GM19468 (cell line): ENCODE results near the gene ADGRV1.
A peak's percentile ranks its signal among the peaks of the same experiment; 100 is the strongest.

Experiments used
- ATAC-seq: cut with Tn5 transposase; IDR thresholded peaks from one replicate; pipeline ENCODE4 v1.9.1; 2021; ENCODE audit warnings: mild to moderate bottlenecking, moderate library complexity, moderate number of reproducible peaks; ENCODE audit not compliant: unreplicated experiment; ENCODE audit errors: extremely low read depth

ADGRV1 gene, protein sequence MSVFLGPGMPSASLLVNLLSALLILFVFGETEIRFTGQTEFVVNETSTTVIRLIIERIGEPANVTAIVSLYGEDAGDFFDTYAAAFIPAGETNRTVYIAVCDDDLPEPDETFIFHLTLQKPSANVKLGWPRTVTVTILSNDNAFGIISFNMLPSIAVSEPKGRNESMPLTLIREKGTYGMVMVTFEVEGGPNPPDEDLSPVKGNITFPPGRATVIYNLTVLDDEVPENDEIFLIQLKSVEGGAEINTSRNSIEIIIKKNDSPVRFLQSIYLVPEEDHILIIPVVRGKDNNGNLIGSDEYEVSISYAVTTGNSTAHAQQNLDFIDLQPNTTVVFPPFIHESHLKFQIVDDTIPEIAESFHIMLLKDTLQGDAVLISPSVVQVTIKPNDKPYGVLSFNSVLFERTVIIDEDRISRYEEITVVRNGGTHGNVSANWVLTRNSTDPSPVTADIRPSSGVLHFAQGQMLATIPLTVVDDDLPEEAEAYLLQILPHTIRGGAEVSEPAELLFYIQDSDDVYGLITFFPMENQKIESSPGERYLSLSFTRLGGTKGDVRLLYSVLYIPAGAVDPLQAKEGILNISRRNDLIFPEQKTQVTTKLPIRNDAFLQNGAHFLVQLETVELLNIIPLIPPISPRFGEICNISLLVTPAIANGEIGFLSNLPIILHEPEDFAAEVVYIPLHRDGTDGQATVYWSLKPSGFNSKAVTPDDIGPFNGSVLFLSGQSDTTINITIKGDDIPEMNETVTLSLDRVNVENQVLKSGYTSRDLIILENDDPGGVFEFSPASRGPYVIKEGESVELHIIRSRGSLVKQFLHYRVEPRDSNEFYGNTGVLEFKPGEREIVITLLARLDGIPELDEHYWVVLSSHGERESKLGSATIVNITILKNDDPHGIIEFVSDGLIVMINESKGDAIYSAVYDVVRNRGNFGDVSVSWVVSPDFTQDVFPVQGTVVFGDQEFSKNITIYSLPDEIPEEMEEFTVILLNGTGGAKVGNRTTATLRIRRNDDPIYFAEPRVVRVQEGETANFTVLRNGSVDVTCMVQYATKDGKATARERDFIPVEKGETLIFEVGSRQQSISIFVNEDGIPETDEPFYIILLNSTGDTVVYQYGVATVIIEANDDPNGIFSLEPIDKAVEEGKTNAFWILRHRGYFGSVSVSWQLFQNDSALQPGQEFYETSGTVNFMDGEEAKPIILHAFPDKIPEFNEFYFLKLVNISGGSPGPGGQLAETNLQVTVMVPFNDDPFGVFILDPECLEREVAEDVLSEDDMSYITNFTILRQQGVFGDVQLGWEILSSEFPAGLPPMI (N-terminal part only)

GRCh38 chr5:90558344-90559192 lies at the start of gene ADGRV1:
TSS of gene ADGRV1 (plus strand) at chr5:90558797. CDS start at chr5:90558896, 99 bp downstream.
- no peak for ATAC-seq

- ATAC-seq = no peak
These were observed 48.2 kb upstream of the ADGRV1 start for GRCh38 chr5:90510438-90510837.

DNA sequence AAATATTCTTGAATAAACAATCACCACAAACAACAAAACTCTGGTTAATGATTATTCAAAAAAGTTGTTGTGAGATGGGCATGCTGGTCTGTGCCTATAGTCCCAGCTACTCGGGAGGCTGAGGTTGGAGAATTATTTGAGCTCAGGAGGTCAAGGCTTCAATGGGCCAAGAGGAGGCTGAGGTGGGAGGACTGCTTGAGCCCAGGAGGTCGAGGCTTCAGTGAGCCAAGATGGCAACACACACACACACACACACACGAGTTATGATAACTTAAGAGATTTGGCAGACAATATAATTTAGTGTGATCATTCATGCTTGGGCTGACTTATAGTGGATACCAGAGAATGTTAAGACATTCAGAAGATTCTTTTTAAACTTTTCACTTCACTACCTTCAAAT lies 44.1 kb upstream of the ADGRV1 start:
- ATAC-seq = no peak

DNA sequence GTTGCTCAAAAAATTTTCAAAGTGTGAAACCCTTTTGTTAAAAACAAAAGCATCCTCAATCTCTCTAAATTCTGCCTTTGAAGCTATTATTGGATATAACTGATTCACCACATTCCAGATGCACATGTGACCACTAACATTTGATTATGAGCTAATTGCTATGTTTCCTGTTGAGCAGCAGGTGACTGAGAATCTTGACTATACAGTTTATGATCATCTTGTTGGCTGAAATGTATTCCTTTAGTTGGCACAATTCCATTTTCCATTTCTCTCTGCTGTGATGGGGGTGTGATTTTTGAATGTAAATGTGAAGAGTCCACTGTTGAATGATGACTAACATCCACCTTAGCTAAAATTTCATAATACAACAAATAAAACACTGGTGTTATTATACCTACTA lies 39.9 kb upstream of the ADGRV1 start:
- no peak for ATAC-seq

DNA sequence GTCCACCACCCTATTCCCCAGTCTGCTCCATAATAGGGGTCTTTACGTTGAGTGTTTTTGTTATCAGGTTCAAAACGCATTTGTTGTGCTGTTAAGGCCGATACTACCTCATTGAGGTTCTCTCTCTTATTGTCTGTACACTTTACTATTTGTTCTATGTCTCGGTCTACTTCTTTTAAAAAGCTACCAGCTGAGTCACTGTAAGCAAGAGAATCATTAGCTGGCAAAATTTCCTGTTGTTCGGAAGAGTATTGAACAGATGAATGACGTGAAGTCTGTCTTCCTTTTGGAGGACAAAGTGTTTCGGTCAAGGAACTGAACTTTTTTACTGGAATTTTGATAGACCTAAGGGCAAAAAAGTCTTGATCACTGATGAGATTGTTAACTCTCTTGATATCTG lies 39.5 kb upstream of the ADGRV1 start:
- no peak for ATAC-seq

GRCh38 chr5:90528601-90529193 lies 29.9 kb upstream of the ADGRV1 start:
- ATAC-seq = no peak

- peak; percentile 91 for ATAC-seq
These were observed 29.2 kb upstream of the ADGRV1 start, which contains the start of gene LYSMD3 for GRCh38 chr5:90529194-90529938. TSS of gene LYSMD3 (minus strand) at chr5:90529584. CDS start at chr5:90525289, 4,295 bp downstream.

DNA sequence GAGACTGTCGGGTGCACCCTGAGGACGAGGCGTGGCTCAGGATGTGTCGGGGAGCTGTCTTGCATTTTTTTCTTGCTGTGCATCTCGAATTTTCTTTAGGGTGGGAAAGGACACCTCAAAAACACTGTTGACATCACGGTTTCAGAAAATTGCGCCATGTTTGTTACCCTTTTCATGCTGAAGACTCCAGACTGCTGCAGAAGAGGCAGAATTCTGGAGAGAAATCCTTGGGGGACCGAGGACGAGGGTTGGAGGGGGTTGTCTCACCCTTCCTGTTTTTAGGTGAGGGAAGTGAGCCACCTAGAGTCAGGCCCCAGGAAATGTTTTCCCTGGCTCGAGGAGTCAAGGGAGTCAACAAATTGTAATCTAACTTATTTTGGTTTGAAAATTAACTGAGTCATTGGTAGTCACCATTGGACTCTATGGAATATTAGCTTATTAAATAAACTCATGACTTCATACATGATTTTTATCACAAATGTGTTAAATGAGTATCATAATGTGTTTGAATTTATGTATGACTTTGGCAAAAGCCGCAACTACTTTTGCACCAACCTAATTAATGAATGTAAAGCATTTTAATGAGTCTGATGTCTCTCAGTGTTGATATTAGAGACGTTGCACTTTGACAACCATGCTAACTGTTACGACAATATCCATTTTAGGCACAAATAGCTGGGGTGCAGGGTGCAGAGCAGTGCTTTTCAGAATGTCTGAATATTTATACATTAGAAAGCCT lies 28.5 kb upstream of the ADGRV1 start:
- ATAC-seq = peak; percentile 14

DNA sequence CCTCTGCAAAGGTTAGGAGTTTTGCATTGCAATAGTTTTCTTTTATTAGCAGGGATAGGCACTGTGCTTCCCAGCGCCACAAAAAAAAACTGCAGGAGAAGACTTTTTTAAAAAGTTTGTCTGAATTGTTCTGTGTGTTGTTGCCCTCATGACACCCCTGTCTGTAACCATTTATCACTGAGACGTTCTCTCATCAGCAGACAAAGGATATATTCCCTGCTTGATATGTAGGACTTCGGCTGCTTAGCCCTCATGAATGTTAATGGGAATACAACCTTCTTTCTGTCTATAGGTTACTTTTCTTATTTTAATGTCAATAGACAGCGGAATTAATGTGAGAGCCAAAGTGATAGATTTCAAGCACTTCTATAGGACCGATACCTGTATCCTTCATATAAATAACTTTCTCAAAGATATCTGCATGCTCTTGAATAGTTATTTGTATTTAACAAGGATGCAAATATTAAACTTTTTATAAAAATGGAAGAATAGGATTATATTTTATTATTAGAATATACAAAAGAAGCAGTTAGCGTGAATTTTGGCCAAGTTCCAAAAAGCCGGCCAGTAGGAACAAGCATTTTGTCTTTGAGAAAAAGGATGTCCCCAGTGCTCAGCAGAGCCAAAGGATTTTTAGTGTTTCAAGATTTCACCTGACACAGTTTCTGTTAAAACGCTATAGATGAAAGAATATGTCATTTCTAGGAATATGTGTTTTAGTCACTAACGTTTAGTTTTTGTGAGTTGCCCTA lies 27.7 kb upstream of the ADGRV1 start:
- no peak for ATAC-seq

DNA sequence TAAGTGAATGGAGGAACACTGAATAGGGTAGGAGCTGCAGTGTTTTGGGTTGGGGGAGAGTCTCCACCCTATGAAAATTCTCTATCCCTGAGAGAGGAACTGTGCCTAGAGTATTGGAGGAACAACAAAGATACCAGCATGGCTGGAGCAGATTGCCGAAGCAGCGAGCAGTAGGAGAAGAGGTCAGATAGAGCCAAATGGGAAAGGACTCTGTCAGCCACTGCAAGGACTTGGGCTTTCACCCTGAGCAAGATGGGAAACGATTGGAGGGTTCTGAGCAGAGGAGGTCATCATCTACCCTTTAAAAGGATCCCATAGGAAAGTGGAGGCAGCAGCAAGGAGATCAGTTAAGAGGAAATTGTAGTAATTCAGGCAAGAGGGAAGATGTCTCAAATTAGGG lies 24.8 kb upstream of the ADGRV1 start:
- ATAC-seq = no peak

GRCh38 chr5:90534922-90535321 lies 23.7 kb upstream of the ADGRV1 start:
- no peak for ATAC-seq

- no peak for ATAC-seq
These were observed 15.6 kb upstream of the ADGRV1 start for GRCh38 chr5:90542827-90543519.

GRCh38 chr5:90545511-90545910 lies 13.1 kb upstream of the ADGRV1 start:
- ATAC-seq = no peak

DNA sequence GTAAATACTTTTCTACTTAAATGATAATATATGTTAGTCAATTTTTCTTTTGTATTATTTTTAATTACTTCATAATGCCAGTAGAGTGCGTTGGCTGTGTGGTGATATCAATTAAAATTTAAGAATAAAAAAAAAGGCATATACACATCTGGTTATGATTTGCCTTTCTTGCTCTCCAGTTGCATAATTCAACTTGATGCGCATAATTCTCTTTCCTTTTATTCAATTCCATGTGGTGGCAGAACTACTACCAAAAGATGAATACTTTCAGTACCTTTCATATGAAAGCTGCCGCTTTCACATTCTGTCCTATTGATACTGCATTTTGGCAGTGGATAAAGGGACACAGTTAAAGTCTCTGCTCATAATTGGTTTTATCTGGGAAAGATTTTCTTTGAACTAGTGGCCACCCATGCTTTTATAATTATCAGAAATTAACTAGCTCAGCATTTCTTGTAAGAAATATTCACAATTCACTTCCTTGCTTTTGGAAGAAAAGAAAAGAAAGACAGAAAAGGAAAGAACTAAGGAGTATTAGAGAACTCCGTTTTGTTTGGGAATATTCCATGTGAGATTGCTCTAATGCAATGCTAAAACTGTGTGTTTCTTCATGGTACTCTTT lies 12.3 kb upstream of the ADGRV1 start:
- no peak for ATAC-seq

DNA sequence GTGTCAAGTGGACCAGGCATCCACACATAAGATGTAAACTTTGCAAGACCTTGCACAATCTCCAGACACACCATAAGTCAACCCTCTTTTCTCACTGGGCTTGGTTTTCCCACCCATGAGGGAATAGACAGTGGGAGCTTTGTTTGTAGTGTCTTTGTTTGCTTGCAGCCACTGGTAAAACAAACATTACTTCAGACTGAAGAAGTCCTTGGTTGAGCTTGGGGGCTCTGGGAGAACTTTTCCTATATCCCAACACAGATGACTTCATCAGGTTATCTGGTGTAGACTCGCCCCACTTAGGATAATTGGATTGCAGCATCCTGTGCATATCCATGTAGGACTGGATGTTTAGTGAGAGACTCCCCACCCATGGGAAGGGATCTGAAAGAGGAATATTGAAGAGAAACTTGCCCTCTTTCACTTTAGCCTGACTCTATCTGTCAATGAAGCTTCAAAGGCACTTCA lies 11.5 kb upstream of the ADGRV1 start:
- ATAC-seq = no peak

GRCh38 chr5:90548069-90548593 lies 10.5 kb upstream of the ADGRV1 start:
- no peak for ATAC-seq
